GM12878 (cell line): ENCODE data around the gene B4GALT3. TPM values are rescaled to one million over a fixed set of nuclear protein-coding genes. Genes with fewer than 3 reads are reported as not detected.

Experiments used
- ATAC-seq: fragments of 200-7000 bp; cut with Tn5 transposase; 3 replicates; pipeline ENCODE4 v1.9.1; 2020; ENCODE audit warnings: mild to moderate bottlenecking, moderate library complexity
- BruUV-seq: library from RNA; stranded (reverse); fragments of 400-500 nt; replicated peaks from 2 replicates; lab custom pipeline; 2021; lab: Mats Ljungman, UMichigan
- CTCF ChIA-PET: fragments of 300-600 bp; sonication (Branson Sonifier 250); formaldehyde crosslinking; extraction: SDS; loops from one replicate; lab custom pipeline; 2021; ENCODE audit warnings: inconsistent platforms; lab: Yijun Ruan, JAX
- POLR2A ChIA-PET: fragments of 350-600 bp; formaldehyde crosslinking; extraction: SDS; loops from one replicate; lab custom pipeline; 2021; ENCODE audit warnings: inconsistent platforms; lab: Charles Lee
- RAD21 ChIA-PET: fragments of 300-600 bp; sonication (Branson Sonifier 250); formaldehyde crosslinking; loops from one replicate; lab custom pipeline; 2023; ENCODE audit warnings: antibody characterized with exemption; ENCODE audit not compliant: unreplicated experiment; lab: Charles Lee
- SMC1A ChIA-PET: fragments of 300-600 bp; sonication (Branson Sonifier 250); formaldehyde crosslinking; loops from one replicate; lab custom pipeline; 2023; ENCODE audit not compliant: unreplicated experiment, uncharacterized antibody; lab: Charles Lee
- DNase-seq: peaks from one replicate; pipeline ENCODE4 v3.0.0-alpha.2; 2011; ENCODE audit warnings: low read depth, low spot score
- FAIRE-seq: peaks from 3 replicates; lab custom pipeline; 2011; peaks lifted over from hg19 to GRCh38; lab: Jason Lieb, UNC
- H2AFZ ChIP-seq: 2 replicates; pipeline ENCODE4 v1.6.0; 2011; ENCODE audit warnings: low read depth, low read length, control low read depth; ENCODE audit not compliant: control insufficient read depth
- H3K27ac ChIP-seq: 2 replicates; pipeline ENCODE4 v1.5.1; 2011; ENCODE audit warnings: control low read depth; ENCODE audit not compliant: control insufficient read depth, insufficient read depth
- H3K27me3 ChIP-seq, 2 experiments: replicated peaks in 1 of 2; 2 replicates each; pipeline versions ENCODE4 v1.6.0 to v1.6.1; 2011; ENCODE audit warnings: low read length in 1 of 2; ENCODE audit not compliant: control insufficient read depth in 2 of 2, insufficient read depth in 2 of 2
- H3K36me3 ChIP-seq, 2 experiments: 2 replicates each; pipeline ENCODE4 v1.5.1; 2011; ENCODE audit warnings: low read length in 1 of 2; ENCODE audit not compliant: control insufficient read depth in 2 of 2, insufficient read depth in 2 of 2
- H3K4me1 ChIP-seq: 2 replicates; pipeline ENCODE4 v1.6.1; 2011; ENCODE audit warnings: mild to moderate bottlenecking, low read length, moderate library complexity, mixed read lengths; ENCODE audit not compliant: control insufficient read depth, insufficient read depth
- H3K4me2 ChIP-seq: 2 replicates; pipeline ENCODE4 v1.6.0; 2011; ENCODE audit warnings: control low read depth; ENCODE audit not compliant: control insufficient read depth, insufficient read depth
- H3K4me3 ChIP-seq: fragments of 200-600 bp; sonication (generic); 2 replicates; pipeline ENCODE4 v1.5.1; 2016
- H3K79me2 ChIP-seq: 2 replicates; pipeline ENCODE4 v1.6.0; 2011; ENCODE audit warnings: low read length; ENCODE audit not compliant: control insufficient read depth, insufficient read depth
- H3K9ac ChIP-seq: 2 replicates; pipeline ENCODE4 v1.8.0; 2011; ENCODE audit warnings: low read length, control low read depth, mixed read lengths; ENCODE audit not compliant: control insufficient read depth, insufficient read depth
- H3K9me3 ChIP-seq: replicated peaks from 3 replicates; pipeline ENCODE4 v1.5.1; 2011; ENCODE audit warnings: mild to moderate bottlenecking, low read length; ENCODE audit not compliant: control insufficient read depth, insufficient read depth
- H4K20me1 ChIP-seq: 2 replicates; pipeline ENCODE4 v1.6.0; 2011; ENCODE audit not compliant: control insufficient read depth, insufficient read depth
- DPF2 ChIP-seq: fragments of 450-650 bp; IDR thresholded peaks from 2 replicates; pipeline ENCODE4 v1.6.1; 2017; ENCODE audit warnings: mild to moderate bottlenecking
- LARP7 ChIP-seq: fragments of 450-650 bp; IDR thresholded peaks from 2 replicates; pipeline ENCODE4 v1.6.1; 2017; ENCODE audit warnings: mild to moderate bottlenecking
- NBN ChIP-seq: fragments of 450-650 bp; IDR thresholded peaks from 2 replicates; pipeline ENCODE4 v1.6.1; 2016
- NFYA ChIP-seq: IDR thresholded peaks from 2 replicates; pipeline ENCODE4 v1.6.1; 2011; ENCODE audit warnings: low read depth, mild to moderate bottlenecking, low read length, improper control_type of control experiment, borderline replicate concordance
- NRF1 ChIP-seq: conservative IDR thresholded peaks from 2 replicates; pipeline ENCODE4 v1.6.1; 2011; ENCODE audit warnings: mild to moderate bottlenecking, low read depth, low read length, improper control_type of control experiment
- PML ChIP-seq: IDR thresholded peaks from 2 replicates; pipeline ENCODE4 v1.6.1; 2012; ENCODE audit warnings: low read length, inconsistent platforms
- RCOR1 ChIP-seq: conservative IDR thresholded peaks from 2 replicates; pipeline ENCODE4 v1.6.1; 2012; ENCODE audit warnings: low read depth, low read length, improper control_type of control experiment
- SPI1 ChIP-seq: IDR thresholded peaks from 2 replicates; pipeline ENCODE4 v1.6.1; 2011; ENCODE audit warnings: low read depth, mild to moderate bottlenecking, low read length, moderate library complexity, borderline replicate concordance; ENCODE audit not compliant: insufficient read depth
- TARDBP ChIP-seq: IDR thresholded peaks from 2 replicates; pipeline ENCODE4 v1.6.1; 2016; ENCODE audit warnings: borderline replicate concordance
- USF1 ChIP-seq: IDR thresholded peaks from 2 replicates; pipeline ENCODE4 v1.6.1; 2011; ENCODE audit warnings: borderline replicate concordance, low read depth, mild to moderate bottlenecking, moderate library complexity, mixed read lengths, low read length; ENCODE audit not compliant: insufficient read depth; ENCODE audit errors: extremely low read length
- ZBED1 ChIP-seq: IDR thresholded peaks from 2 replicates; pipeline ENCODE4 v1.6.1; 2016; ENCODE audit warnings: borderline replicate concordance
- ZNF274 ChIP-seq: IDR thresholded peaks from one replicate; pipeline ENCODE4 v1.8.0; 2011; ENCODE audit not compliant: insufficient read length, insufficient read depth
- WGBS: methylation state at CpG from one replicate; pipeline ENCODE4 v1.1.6; 2016; ENCODE audit warnings: low lambda C conversion rate; ENCODE audit not compliant: insufficient replicate concordance, insufficient coverage; ENCODE audit errors: missing lambda C conversion rate; 5-methylcytosine and 5-hydroxymethylcytosine counted together
- in situ Hi-C: fragments of 300-500 bp; cut with MboI; formaldehyde crosslinking; loops from 9 replicates; pipeline ENCODE4 v1.14.3; 2018; ENCODE audit warnings: mixed read lengths
- intact Hi-C: fragments of 100-400 bp; cut with micrococcal nuclease; formaldehyde crosslinking; loops from one replicate; pipeline ENCODE4 v1.14.2; 2022; ENCODE audit not compliant: unreplicated experiment
- polyA plus RNA-seq, 11 experiments: library from polyadenylated mRNA; depleted of rRNA in 4 of 11; unstranded in 6 of 11; stranded (reverse) in 5 of 11; fragments of >200 nt; fragmentation: Nextera tagmentation in 4 of 11; fragmentation: Illumina TruSeq in 1 of 11; extraction: Ambion mirVana in 4 of 11; extraction: Trizol in 1 of 11; gene quantifications; 1 replicate in 1 of 11; 2 replicates in 10 of 11; pipeline versions ENCODE4 v1.2.1 to v1.2.3, GENCODE V29; 2011 to 2016; ENCODE audit warnings: inconsistent platforms in 2 of 11, missing spikeins in 2 of 11, low read depth in 1 of 11
- total RNA-seq, 4 experiments: library from RNA; depleted of rRNA in 3 of 4; stranded (reverse); fragments of >200 nt in 3 of 4; fragmentation: Illumina TruSeq in 1 of 4; extraction: Trizol in 1 of 4; gene quantifications; 2 replicates each; pipeline versions ENCODE4 v1.2.1 to v1.2.3, GENCODE V29; 2013 to 2021

B4GALT3 gene
- total and polyA plus RNA-seq, 10 of the 15 experiments (the other 5 are each of a cell fraction or from before 2014, with no cell fraction given) = 27.1 to 58.9 (median 42.6) TPM

- TF ChIP-seq ZBED1 (no peak), LARP7 (no peak), NBN (no peak)
- TF ChIP-seq, all 136 proteins: peak for 0
Observed at GRCh38 chr1:161197560-161198193, 20.4 kb upstream of the B4GALT3 start (continued).

- Histone ChIP-seq H3K27ac (no peak overlapping the region), H3K9ac (no peak overlapping the region), H3K4me3 (no peak overlapping the region), H3K9me3 (no peaks in the 10 kb centered on the region), H4K20me1 (no peaks in the 10 kb centered on the region), H3K36me3 (no peaks in the 10 kb centered on the region), H3K79me2 (0 out of 2 replicates have a peak, but pooled peaks cover under 1% of the 10 kb centered on the region), H3K4me1 (peaks cover 30% of the 10 kb centered on the region), H3K4me2 (no peak overlapping the region), H2AFZ (no peak overlapping the region), H3K27me3 (no peaks in the 10 kb centered on the region)
- in situ Hi-C loops (loop anchor here (10.0 kb wide), 1 partner anchor 548 kb away; the partner anchor contains the start of gene DUSP12), intact Hi-C loops (no loop called here)
- ChIA-PET POLR2A (interaction anchor here (1.0 kb wide), 1 partner anchor 10 kb away, joined by 4 read pairs; no protein-coding TSS in a partner anchor), RAD21 (no interaction called here), SMC1A (no interaction called here), CTCF (interaction anchor here (6.0 kb wide), 1 partner anchor 15 kb away, joined by 69 read pairs; no protein-coding TSS in a partner anchor)
- ATAC-seq (no peak), FAIRE-seq (no peak), DNase-seq (no peak)
- WGBS = 75% methylated on average over 27 of the region's 27 CpGs
- no peak for TF ChIP-seq RCOR1
- TF ChIP-seq NRF1 = no peak
- no peak for TF ChIP-seq PML
- TF ChIP-seq TARDBP = no peak
- TF ChIP-seq NFYA = no peak
- no peak for TF ChIP-seq DPF2
- TF ChIP-seq ZNF274 = no peak
- TF ChIP-seq SPI1 = no peak
- TF ChIP-seq USF1 = no peak
- no TSS peak for BruUV-seq
Observed at GRCh38 chr1:161196521-161197451, 19.5 kb upstream of the B4GALT3 start.
